Measurements from ENCODE around the gene FMNL2. TPM values are rescaled to one million over a fixed set of nuclear protein-coding genes. Genes with fewer than 3 reads are reported as not detected.

The FMNL2 gene
- total RNA-seq, 1 donor from 2014 or later: 34.3 TPM

DNA sequence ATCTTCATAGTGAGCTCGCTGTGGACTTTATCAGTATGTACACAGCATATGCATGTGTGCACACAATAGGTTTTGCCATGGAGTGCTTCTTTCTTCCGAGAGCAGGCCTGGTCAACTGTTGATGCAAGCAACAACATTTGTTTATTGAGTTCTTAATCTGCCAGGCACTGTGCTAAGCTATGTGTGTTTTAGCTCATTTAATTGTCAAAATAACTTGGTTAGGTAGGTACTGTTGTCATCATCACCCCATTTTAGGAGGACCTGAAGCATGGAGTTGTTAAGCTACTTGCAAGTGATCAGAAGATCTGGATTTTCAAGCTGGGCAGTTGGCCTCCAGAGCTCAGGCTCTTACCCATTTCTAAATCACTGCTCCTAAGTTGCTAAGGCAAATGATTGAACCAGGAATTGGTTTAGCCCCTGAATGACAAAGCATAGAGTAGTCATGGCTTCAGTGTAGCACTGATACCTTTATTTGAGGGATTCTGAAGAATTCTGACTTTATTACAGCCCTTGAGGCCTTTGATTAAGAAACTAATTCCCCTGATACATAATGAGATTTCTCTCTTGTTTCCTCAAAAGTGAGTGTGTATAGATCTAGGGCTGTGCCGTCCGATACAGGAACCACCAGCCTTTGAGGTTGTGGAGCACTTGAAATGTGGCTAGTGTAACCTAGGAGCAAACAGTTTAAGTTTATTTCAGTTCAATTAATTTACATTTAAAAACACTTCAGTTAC, 132.9 kb downstream of the FMNL2 start:
- DNase-seq (ENCODE audit: low read depth) (no peak), FAIRE-seq (no peak)
- Histone ChIP-seq H3K36me3 (ENCODE audit: insufficient read depth, low read length) (no peaks in the 10 kb centered on the region), H3K4me3 (ENCODE audit: insufficient read depth, low read depth, low read length) (no peak overlapping the region), H3K4me1 (ENCODE audit: insufficient read depth, low read length) (peaks cover 17% of the 10 kb centered on the region), H2AFZ (ENCODE audit: low read depth, low read length) (no peak overlapping the region), H3K9me3 (ENCODE audit: insufficient read depth, low read depth, low read length) (no peaks in the 10 kb centered on the region), H3K4me2 (ENCODE audit: low read length) (no peak overlapping the region), H3K9ac (ENCODE audit: low read length) (no peak overlapping the region), H3K27me3 (ENCODE audit: insufficient read depth, low read length) (no peaks in the 10 kb centered on the region), H3K79me2 (ENCODE audit: insufficient read depth, low read length) (peaks cover 71% of the 10 kb centered on the region), H3K27ac (ENCODE audit: low read depth, low read length) (no peak overlapping the region), H4K20me1 (ENCODE audit: insufficient read depth, low read length) (peaks cover 26% of the 10 kb centered on the region)
- Mint-ChIP-seq H3K36me3 (ENCODE audit: low read depth, unreplicated experiment) (no peaks in the 10 kb centered on the region), H3K27me3 (ENCODE audit: low read depth, unreplicated experiment) (no peaks in the 10 kb centered on the region), H3K4me1 (ENCODE audit: low read depth, unreplicated experiment) (peaks cover 55% of the 10 kb centered on the region), H3K9me3 (ENCODE audit: unreplicated experiment) (no peaks in the 10 kb centered on the region), H3K4me3 (ENCODE audit: unreplicated experiment) (no peak overlapping the region), H3K27ac (ENCODE audit: unreplicated experiment) (no peak overlapping the region)
- TF ChIP-seq EZH2 (IDR thresholded peaks at IDR 0.05; ENCODE audit: insufficient read depth, low read length): no peak
- TF ChIP-seq, protein P1, sequence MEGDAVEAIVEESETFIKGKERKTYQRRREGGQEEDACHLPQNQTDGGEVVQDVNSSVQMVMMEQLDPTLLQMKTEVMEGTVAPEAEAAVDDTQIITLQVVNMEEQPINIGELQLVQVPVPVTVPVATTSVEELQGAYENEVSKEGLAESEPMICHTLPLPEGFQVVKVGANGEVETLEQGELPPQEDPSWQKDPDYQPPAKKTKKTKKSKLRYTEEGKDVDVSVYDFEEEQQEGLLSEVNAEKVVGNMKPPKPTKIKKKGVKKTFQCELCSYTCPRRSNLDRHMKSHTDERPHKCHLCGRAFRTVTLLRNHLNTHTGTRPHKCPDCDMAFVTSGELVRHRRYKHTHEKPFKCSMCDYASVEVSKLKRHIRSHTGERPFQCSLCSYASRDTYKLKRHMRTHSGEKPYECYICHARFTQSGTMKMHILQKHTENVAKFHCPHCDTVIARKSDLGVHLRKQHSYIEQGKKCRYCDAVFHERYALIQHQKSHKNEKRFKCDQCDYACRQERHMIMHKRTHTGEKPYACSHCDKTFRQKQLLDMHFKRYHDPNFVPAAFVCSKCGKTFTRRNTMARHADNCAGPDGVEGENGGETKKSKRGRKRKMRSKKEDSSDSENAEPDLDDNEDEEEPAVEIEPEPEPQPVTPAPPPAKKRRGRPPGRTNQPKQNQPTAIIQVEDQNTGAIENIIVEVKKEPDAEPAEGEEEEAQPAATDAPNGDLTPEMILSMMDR (IDR thresholded peaks at IDR 0.05; ENCODE audit: insufficient read depth, low read depth, low read length): no peak

DNA sequence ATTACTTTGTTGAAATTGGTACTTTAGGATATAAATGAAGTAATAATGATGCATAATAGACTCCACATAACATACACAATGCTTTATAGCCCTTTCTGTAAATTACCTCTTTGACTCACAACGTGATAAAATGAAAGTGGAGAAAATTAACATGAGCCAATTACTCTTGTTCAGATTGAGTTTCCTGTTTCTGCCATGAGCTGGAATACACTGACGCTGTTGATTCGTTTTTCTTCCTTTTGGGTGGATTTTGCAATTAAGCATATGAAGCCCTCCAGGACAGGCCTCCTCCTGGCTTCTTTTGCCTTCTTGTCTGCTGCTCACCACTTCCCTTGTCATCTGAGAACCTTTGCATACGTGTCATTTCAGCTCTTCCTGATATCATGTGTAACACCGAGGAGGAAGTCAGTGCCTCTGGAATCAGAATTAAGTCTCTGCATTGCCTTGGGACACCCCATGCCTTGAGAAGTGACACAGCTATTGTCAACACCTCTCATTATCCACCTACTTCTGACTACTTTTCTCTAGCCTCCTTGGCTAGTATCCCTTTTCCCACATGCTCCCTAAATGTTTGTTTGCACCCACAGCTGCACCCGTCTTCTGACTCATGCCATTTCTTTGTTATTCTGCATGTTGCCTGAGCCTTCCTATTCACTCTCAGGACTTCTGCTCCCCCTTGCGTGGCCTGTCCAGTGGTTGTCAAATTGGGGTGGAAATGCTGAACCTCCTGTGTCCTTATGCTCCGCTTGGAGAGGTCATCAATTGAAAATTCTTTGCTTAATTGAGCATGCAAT, 134.1 kb downstream of the FMNL2 start:
- no peaks in the 10 kb centered on the region for H3K36me3 Mint-ChIP-seq (ENCODE audit: low read depth, unreplicated experiment)
- FAIRE-seq: no peak
- peaks cover 28% of the 10 kb centered on the region for H4K20me1 ChIP-seq (ENCODE audit: insufficient read depth, low read length)
- no peaks in the 10 kb centered on the region for H3K27me3 ChIP-seq (ENCODE audit: insufficient read depth, low read length)
- TF ChIP-seq EZH2 (IDR thresholded peaks at IDR 0.05; ENCODE audit: insufficient read depth, low read length): no peak
- TF ChIP-seq, protein P1 (IDR thresholded peaks at IDR 0.05; ENCODE audit: insufficient read depth, low read depth, low read length): no peak
- H3K4me1 ChIP-seq (ENCODE audit: insufficient read depth, low read length): peaks cover 17% of the 10 kb centered on the region
- no peak overlapping the region for H3K4me3 Mint-ChIP-seq (ENCODE audit: unreplicated experiment)
- no peaks in the 10 kb centered on the region for H3K36me3 ChIP-seq (ENCODE audit: insufficient read depth, low read length)
- peak; percentile 47 for DNase-seq (ENCODE audit: low read depth)
- peaks cover 79% of the 10 kb centered on the region for H3K79me2 ChIP-seq (ENCODE audit: insufficient read depth, low read length)
- peak overlapping the region; percentile 44 for H2AFZ ChIP-seq (ENCODE audit: low read depth, low read length)
- no peaks in the 10 kb centered on the region for H3K9me3 ChIP-seq (ENCODE audit: insufficient read depth, low read depth, low read length)
- no peaks in the 10 kb centered on the region for H3K27me3 Mint-ChIP-seq (ENCODE audit: low read depth, unreplicated experiment)
- no peaks in the 10 kb centered on the region for H3K9me3 Mint-ChIP-seq (ENCODE audit: unreplicated experiment)
- peak overlapping the region; percentile 68 for H3K4me2 ChIP-seq (ENCODE audit: low read length)
- peak overlapping the region; percentile 22 for H3K27ac ChIP-seq (ENCODE audit: low read depth, low read length)
- H3K4me1 Mint-ChIP-seq (ENCODE audit: low read depth, unreplicated experiment): peaks cover 58% of the 10 kb centered on the region
- H3K9ac ChIP-seq (ENCODE audit: low read length): peak overlapping the region; percentile 19
- H3K4me3 ChIP-seq (ENCODE audit: insufficient read depth, low read depth, low read length): no peak overlapping the region
- no peak overlapping the region for H3K27ac Mint-ChIP-seq (ENCODE audit: unreplicated experiment)

Measured in astrocyte (in vitro differentiated cells and primary cell).